ENCODE data around the gene UIMC1.

UIMC1 gene

GRCh38 chr5:176902102-176902814 lies 104.3 kb downstream of the UIMC1 start:
- DNase-seq (ENCODE audit: low read depth) = no peak

- no peak for DNase-seq (ENCODE audit: low read depth)
Measured at GRCh38 chr5:176901260-176902101, 105.1 kb downstream of the UIMC1 start.

DNA sequence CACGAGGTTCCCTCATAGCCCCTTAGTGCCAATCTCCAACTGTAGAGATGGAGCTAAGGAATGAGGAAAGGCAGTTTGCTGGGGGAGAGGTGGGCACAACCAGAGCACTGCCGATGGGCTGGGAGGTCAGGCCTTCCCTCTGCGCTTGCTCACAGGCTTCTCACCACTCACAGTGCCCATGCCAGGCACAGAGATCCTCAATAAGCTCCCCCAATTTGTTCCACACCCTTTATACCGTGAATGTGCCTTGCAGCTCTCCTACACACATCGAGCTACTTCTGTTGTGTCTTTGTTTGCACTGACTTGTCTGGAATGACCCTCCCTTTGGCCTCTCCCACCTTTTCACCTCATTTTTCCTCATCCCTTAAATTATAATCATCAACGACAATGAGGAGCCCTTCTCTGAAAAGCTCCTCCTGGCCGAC lies 105.8 kb downstream of the UIMC1 start:
- no peak for DNase-seq (ENCODE audit: low read depth)

DNA sequence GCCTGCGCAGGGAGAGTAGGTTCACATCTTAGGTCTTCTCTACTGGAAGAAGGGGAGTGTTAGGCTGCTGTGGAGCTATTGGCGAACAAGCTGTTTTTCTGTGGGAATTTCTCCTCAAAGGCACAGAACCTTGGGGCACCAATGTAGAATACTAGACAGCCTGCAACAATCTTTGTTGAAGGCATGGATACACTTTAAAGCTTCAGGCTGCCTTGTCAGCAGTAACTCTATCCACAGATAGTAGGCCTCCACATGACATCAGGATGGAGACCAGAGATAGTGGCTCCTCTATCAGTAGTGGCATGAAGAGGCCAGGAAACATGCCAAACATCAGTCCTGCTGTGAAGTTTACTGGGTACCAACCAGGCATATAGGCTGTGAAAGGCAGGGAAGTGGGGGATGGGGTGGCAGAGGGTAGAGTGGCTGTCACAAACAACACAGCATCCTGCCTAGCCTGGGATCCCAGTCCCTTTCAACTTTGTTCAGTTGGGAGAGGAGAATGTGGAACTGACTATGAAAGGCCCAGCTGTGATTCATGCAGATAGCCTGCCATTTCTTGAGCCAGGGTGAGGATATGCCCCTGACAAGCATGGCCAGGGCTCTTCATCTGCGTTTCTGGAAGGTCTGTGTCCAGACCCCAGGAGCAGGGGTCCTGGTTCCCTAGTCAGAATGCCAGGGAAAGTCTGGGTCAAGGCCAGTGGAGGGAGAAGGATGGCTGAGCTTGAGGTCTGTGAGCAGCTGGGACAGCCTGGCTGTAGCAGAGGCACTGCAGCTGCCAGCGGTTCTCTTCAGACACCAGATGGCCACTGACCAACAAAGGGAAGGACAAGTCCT lies 106.4 kb downstream of the UIMC1 start:
- no peak for DNase-seq (ENCODE audit: low read depth)

- no peak for DNase-seq (ENCODE audit: low read depth)
Measured at GRCh38 chr5:176899296-176899891, 107.2 kb downstream of the UIMC1 start, which contains the start of gene HK3. Gene HK3 (minus strand): TSS chr5:176899346. CDS start chr5:176896159, 3,187 bp downstream.

DNA sequence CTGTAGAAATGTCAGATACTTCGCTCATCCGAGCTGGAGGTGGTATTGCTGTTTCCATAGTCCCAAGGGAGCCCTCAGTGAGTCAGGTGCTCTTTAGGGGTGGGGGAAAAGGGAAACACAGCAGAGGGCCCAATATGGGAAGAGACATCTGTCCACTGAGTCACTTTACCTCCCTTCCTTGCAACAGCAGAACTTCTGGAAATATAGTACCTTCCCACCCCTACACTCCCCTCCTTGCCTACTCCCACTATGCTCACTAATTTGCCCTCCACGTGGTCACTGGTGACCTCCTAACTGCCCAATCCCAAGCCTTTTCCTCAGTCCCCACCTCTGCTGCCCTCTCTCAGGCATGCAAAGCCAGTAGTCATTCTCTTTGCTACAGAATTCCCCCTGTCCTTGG lies 109.3 kb downstream of the UIMC1 start:
- DNase-seq (ENCODE audit: low read depth) = no peak

DNA sequence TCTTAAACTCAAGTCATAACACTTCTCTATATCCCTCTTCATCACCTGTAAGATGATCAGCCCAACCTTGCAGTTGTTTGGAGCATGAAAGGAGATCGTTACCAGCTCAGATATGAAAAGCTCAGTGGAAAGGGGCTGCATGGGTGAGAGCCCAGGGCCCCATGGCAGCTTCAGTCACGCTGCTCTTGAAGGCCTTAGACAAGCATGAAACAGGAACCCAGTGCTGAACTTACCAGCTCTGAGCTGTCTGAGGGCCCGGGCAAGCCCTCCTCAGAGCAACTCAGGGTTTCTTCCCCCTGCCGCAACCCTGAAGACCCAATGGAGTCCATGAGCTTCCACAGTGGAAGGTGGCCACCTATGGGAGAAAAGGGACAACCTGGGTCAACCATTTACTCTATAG lies 110.7 kb downstream of the UIMC1 start:
- no peak for DNase-seq (ENCODE audit: low read depth)

GRCh38 chr5:176894298-176894697 lies 112.3 kb downstream of the UIMC1 start:
- DNase-seq (ENCODE audit: low read depth) = no peak

DNA sequence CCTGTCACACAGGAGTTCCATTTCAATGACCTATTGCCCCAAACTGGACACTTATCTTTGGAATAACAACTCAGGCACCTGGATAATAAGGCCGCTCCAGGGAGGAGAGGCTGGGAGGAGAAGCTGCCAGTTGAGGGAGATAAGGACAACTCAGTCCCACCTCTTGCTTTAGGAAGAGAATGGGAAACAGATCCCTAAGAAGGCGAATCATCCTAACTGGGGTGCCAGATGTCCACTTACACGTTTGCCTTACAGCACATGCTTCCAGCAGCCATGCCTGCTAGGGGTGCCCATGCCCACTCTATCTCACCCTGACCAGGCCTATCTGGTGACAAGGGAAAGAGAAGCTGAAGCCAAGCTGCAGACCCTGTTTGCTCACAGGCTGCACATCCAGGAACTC lies 113.9 kb downstream of the UIMC1 start:
- no peak for DNase-seq (ENCODE audit: low read depth)

- DNase-seq (ENCODE audit: low read depth) = no peak
Measured at GRCh38 chr5:176891331-176891958, 115.1 kb downstream of the UIMC1 start.

- no peak for DNase-seq (ENCODE audit: low read depth)
Measured at GRCh38 chr5:176890455-176891330, 115.9 kb downstream of the UIMC1 start.

DNA sequence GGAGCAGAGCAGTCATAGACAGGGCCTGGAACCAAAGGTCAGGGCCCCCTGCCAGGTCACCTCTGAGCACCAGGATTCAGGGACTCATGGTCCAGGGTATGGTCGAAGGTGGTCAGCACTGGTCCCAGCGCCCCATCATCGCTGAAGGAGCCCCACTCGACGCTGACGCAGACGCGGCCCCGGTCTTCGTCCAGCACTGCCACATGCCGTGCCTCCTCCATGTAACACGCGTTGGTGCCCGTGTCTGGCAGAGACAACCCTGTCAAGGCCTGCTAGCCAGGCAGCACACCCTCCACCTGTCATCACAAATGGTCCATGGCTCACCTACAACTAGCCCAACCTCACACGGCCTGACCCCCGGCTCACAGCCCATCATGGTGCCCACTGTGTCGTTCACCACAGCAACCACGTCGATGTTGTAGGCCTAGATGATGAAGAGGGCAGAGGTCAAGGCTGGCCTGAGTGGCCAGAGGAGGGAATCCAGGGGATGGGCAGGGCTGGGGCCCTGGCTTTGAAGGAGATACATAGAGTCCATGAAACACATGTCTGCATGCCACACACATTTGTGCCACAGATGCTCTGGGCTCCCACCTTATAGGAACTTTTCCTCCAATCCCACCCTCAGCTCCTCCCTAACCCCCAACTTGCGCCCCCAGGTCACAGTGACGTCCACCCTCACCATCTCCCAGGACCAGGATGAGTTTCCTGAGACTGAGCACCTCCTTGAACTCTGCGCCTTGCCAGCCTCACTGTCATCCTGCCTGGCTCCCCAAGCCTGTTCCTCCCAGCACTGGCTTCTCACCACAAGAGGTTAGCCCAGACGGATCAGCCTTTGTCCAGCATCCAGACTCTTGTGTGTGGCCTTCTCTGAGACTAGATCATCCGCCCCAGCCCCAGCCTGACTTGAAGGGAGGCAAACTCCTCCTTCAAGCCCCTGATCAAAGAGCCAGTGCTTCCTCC lies 117.0 kb downstream of the UIMC1 start:
- no peak for DNase-seq (ENCODE audit: low read depth)

DNA sequence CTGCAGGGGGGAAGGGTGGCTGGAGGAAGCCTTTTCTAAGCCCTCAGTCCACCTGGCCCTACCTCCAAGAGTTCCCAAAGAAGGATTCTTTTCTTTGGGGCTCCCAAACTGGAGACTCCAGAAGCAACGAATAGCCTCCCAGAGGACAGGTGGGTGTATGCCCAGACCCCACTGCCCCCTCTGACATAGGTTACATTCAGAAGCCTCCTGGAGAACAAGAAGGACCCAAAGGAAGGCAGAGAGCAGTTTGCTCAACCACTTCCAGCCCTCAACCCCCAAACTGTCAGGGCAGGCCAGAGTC lies 117.8 kb downstream of the UIMC1 start:
- DNase-seq (ENCODE audit: low read depth) = no peak

- no peak for DNase-seq (ENCODE audit: low read depth)
Measured at GRCh38 chr5:176888016-176888864, 118.3 kb downstream of the UIMC1 start.

- no peak for DNase-seq (ENCODE audit: low read depth)
Measured at GRCh38 chr5:176887252-176887849, 119.2 kb downstream of the UIMC1 start.

DNA sequence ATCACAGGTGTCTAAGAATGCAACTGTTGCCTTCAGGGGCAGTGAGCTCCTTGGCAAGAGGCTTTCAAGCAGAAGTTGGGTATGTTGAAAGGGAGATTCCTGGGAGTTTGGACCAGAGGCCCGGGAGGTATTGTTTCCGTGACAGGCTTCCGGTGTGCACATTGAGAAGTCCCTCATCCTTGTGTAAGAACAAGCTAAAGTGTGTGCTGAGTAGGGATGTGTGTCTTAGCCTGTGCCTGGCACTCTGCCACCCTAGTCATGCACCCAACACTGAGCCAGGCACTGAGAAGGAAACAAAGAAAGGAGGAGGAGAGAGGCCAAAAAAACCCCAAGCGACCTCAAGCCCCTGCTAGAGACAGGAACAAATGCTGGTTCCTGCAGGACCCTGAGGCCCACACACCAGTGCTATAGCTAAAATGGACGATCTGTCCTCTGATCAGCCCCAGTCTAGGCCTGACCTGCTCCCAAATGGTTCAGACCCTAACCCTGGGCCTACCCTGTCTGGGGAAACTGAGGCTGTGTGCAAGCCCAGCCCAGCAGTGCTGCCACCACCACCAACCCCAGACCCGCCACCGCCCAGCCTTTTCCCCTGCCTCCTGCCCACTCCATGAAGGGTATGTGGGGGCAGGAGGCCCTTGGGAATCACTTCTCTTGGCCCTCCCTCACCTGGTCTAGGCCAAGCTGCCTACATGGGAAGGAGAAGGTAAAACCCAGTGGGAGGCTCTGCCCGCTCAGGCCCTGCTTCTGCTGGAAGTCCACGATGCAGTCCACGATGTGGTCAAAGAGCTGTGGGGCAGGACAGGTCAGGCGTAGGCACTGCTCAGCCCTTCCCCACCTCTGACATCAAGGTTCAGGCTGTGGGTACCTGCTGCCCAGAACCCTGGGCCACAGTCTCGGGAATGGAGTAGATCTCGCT lies 120.0 kb downstream of the UIMC1 start:
- no peak for DNase-seq (ENCODE audit: low read depth)

DNA sequence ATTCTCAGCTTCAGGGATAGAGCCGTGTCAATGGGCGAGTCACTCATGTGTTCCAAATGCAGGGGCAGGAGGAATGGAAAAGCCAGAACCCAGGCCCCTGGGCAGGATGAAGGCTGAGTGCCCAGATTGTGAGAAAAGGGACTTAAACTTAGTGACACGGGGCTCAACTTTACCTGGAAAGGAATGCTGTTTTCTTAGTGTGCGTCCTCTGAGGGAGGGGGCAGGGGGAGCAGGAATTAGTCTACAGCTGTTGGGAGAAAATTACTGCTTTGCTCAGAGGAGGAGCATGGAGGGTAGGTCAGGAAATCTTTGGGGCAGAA lies 122.0 kb downstream of the UIMC1 start:
- DNase-seq (ENCODE audit: low read depth) = no peak
